ENCODE measurements around the gene CIRBP. TPM values are rescaled to one million over a fixed set of nuclear protein-coding genes. Genes with fewer than 3 reads are reported as not detected.

Gene CIRBP
- total and polyA plus RNA-seq, 9 of the 15 experiments (the other 6 are each of a cell fraction or from before 2014, with no cell fraction given) = 20.5 to 327 (median 176) TPM

- TF ChIP-seq IRF1 (CRISPR knock-in tag; IDR thresholded peaks at IDR 0.05; ENCODE audit: borderline replicate concordance) (no peak), CEBPB (tag; IDR thresholded peaks at IDR 0.05) (no peak), ETV5 (CRISPR knock-in tag; IDR thresholded peaks at IDR 0.05; ENCODE audit: low read depth) (no peak), ZNF445 (CRISPR knock-in tag; IDR thresholded peaks at IDR 0.05; ENCODE audit: low read depth) (no peak), NCOA4 (IDR thresholded peaks at IDR 0.05; ENCODE audit: partially characterized antibody) (no peak), NEUROD1 (IDR thresholded peaks at IDR 0.05; ENCODE audit: borderline replicate concordance, low read depth, low read length, partially characterized antibody) (no peak), TCF7 (IDR thresholded peaks at IDR 0.05; ENCODE audit: borderline replicate concordance) (0 out of 2 replicates have a peak, but pooled peaks have one; percentile 31), PATZ1 (CRISPR knock-in tag; IDR thresholded peaks at IDR 0.05; ENCODE audit: borderline replicate concordance) (no peak), ZNF609 (CRISPR knock-in tag; IDR thresholded peaks at IDR 0.05; ENCODE audit: borderline replicate concordance) (no peak), ZNF764 (CRISPR knock-in tag; IDR thresholded peaks at IDR 0.05; ENCODE audit: low read depth) (no peak), ZFP30 (CRISPR knock-in tag; IDR thresholded peaks at IDR 0.05; ENCODE audit: borderline replicate concordance) (no peak), ESRRB (CRISPR knock-in tag; IDR thresholded peaks at IDR 0.05; ENCODE audit: borderline replicate concordance) (no peak), GTF2E2 (tag; IDR thresholded peaks at IDR 0.05) (no peak)
Observed at GRCh38 chr19:1239796-1240737, 29.1 kb upstream of the CIRBP start (continued).

Data from K562 (cell line).